Medulla oblongata (tissue), 1 donor: ENCODE data around the gene USP17L24.
"Not testable (repeated sequence)": the region's sequence is repeated elsewhere in the genome, so short reads cannot be mapped to it uniquely, and the experiment has no call there.

Experiments
- DNase-seq: peaks from one replicate; pipeline ENCODE4 v3.0.0-alpha.2; 2015; ENCODE audit errors: extremely low spot score

The USP17L24 gene

GRCh38 chr4:9324865-9325264 is at the start of gene USP17L24:
USP17L24 (plus strand) TSS chr4:9325165; CDS start chr4:9325165, 0 bp downstream.
- DNase-seq = not testable (repeated sequence)

- not testable (repeated sequence) for DNase-seq
These were observed 774 bp upstream of the USP17L24 start for GRCh38 chr4:9324191-9324590.

GRCh38 chr4:9329611-9330010 is 4.6 kb downstream of the USP17L24 start, which contains the start of gene USP17L25:
USP17L25 (plus strand) TSS chr4:9329911; CDS start chr4:9329911, 0 bp downstream.
- DNase-seq = not testable (repeated sequence)

GRCh38 chr4:9334358-9334757 is 9.4 kb downstream of the USP17L24 start, which contains the start of gene USP17L26:
USP17L26 (plus strand) TSS chr4:9334658; CDS start chr4:9334658, 0 bp downstream.
- DNase-seq = not testable (repeated sequence)

GRCh38 chr4:9339103-9339502 is 14.1 kb downstream of the USP17L24 start, which contains the start of gene USP17L5:
USP17L5 (plus strand) TSS chr4:9339403; CDS start chr4:9339403, 0 bp downstream.
- DNase-seq = not testable (repeated sequence)

- DNase-seq = not testable (repeated sequence)
These were observed 18.9 kb downstream of the USP17L24 start, which contains the start of gene USP17L27 for GRCh38 chr4:9343848-9344247. USP17L27 (plus strand) TSS chr4:9344148; CDS start chr4:9344148, 0 bp downstream.

GRCh38 chr4:9348593-9348992 is 23.6 kb downstream of the USP17L24 start, which contains the start of gene USP17L28:
USP17L28 (plus strand) TSS chr4:9348893; CDS start chr4:9348893, 0 bp downstream.
- not testable (repeated sequence) for DNase-seq

- DNase-seq = not testable (repeated sequence)
These were observed 25.9 kb downstream of the USP17L24 start for GRCh38 chr4:9350866-9351265.

- not testable (repeated sequence) for DNase-seq
These were observed 28.4 kb downstream of the USP17L24 start, which contains the start of gene USP17L29 for GRCh38 chr4:9353338-9353737. USP17L29 (plus strand) TSS chr4:9353638; CDS start chr4:9353638, 0 bp downstream.

- not testable (repeated sequence) for DNase-seq
These were observed 37.9 kb downstream of the USP17L24 start, which contains the start of gene USP17L30 for GRCh38 chr4:9362829-9363228. USP17L30 (plus strand) TSS chr4:9363129; CDS start chr4:9363129, 0 bp downstream.
